Stimulated activated CD8-positive, alpha-beta memory T cell treated with anti-CD3 and anti-CD28 coated beads, Interleukin-12 subunit alpha, Interleukin-12 subunit beta, amount 100 ng/mL, for 1 hour (primary cell): Measurements from ENCODE around the gene ZBTB43.

ENCODE experiments used
- DNase-seq: peaks from one replicate; pipeline ENCODE4 v3.0.0-alpha.2; 2020; ENCODE audit warnings: low read depth

The ZBTB43 gene

GRCh38 chr9:126830827-126831226 is 26.0 kb downstream of the ZBTB43 start:
- DNase-seq = no peak

GRCh38 chr9:126832440-126832839 is 27.6 kb downstream of the ZBTB43 start:
- DNase-seq = no peak

GRCh38 chr9:126833020-126833419 is 28.2 kb downstream of the ZBTB43 start:
- no peak for DNase-seq

- DNase-seq = no peak
These were observed 29.0 kb downstream of the ZBTB43 start for GRCh38 chr9:126833710-126834345.

- no peak for DNase-seq
These were observed 29.8 kb downstream of the ZBTB43 start for GRCh38 chr9:126834672-126835071.

- no peak for DNase-seq
These were observed 31.4 kb downstream of the ZBTB43 start for GRCh38 chr9:126836216-126836615.

GRCh38 chr9:126838055-126838811 is 33.4 kb downstream of the ZBTB43 start:
- DNase-seq = no peak

- DNase-seq = no peak
These were observed 34.1 kb downstream of the ZBTB43 start for GRCh38 chr9:126838895-126839294.

- no peak for DNase-seq
These were observed 34.5 kb downstream of the ZBTB43 start for GRCh38 chr9:126839301-126839700.

GRCh38 chr9:126842220-126842842 is 37.5 kb downstream of the ZBTB43 start:
- DNase-seq = no peak

- no peak for DNase-seq
These were observed 38.3 kb downstream of the ZBTB43 start for GRCh38 chr9:126842977-126843799.

GRCh38 chr9:126844085-126844484 is 39.2 kb downstream of the ZBTB43 start:
- no peak for DNase-seq

- DNase-seq = no peak
These were observed 42.2 kb downstream of the ZBTB43 start for GRCh38 chr9:126847051-126847450.

GRCh38 chr9:126849591-126850225 is 44.9 kb downstream of the ZBTB43 start:
- no peak for DNase-seq

GRCh38 chr9:126851286-126851880 is 46.5 kb downstream of the ZBTB43 start:
- no peak for DNase-seq

- no peak for DNase-seq
These were observed 47.3 kb downstream of the ZBTB43 start for GRCh38 chr9:126852086-126852688.

GRCh38 chr9:126853667-126854066 is 48.8 kb downstream of the ZBTB43 start:
- no peak for DNase-seq

GRCh38 chr9:126854734-126855133 is 49.9 kb downstream of the ZBTB43 start:
- DNase-seq = no peak

- DNase-seq = no peak
These were observed 51.6 kb downstream of the ZBTB43 start for GRCh38 chr9:126856326-126856877.

GRCh38 chr9:126857261-126857960 is 52.6 kb downstream of the ZBTB43 start:
- DNase-seq = no peak
